ENCODE data around the gene URI1.

The URI1 gene

GRCh38 chr19:29971648-29972047, 29.6 kb downstream of the URI1 start:
- no peak for DNase-seq

GRCh38 chr19:29974701-29975100, 32.7 kb downstream of the URI1 start:
- DNase-seq, result no peak

GRCh38 chr19:29976151-29976943, 34.3 kb downstream of the URI1 start:
- no peak for DNase-seq

GRCh38 chr19:29978080-29978479, 36.0 kb downstream of the URI1 start:
- no peak for DNase-seq

GRCh38 chr19:29983568-29983967, 41.5 kb downstream of the URI1 start:
- no peak for DNase-seq

- DNase-seq, result no peak
These were observed 43.2 kb downstream of the URI1 start for GRCh38 chr19:29985196-29985595.

GRCh38 chr19:29988351-29988750, 46.3 kb downstream of the URI1 start:
- no peak for DNase-seq

- DNase-seq, result no peak
These were observed 50.3 kb downstream of the URI1 start for GRCh38 chr19:29992233-29992867.

- no peak for DNase-seq
These were observed 57.5 kb downstream of the URI1 start for GRCh38 chr19:29999490-29999889.

GRCh38 chr19:30000862-30001261, 58.8 kb downstream of the URI1 start:
- DNase-seq, result no peak

GRCh38 chr19:30001301-30001700, 59.3 kb downstream of the URI1 start:
- DNase-seq, result no peak

GRCh38 chr19:30001791-30002190, 59.8 kb downstream of the URI1 start:
- DNase-seq, result no peak

GRCh38 chr19:30003866-30004265, 61.8 kb downstream of the URI1 start:
- DNase-seq, result no peak

- no peak for DNase-seq
These were observed 62.4 kb downstream of the URI1 start for GRCh38 chr19:30004403-30004802.

GRCh38 chr19:30006207-30006606, 64.2 kb downstream of the URI1 start:
- DNase-seq, result no peak

GRCh38 chr19:30008169-30008568, 66.1 kb downstream of the URI1 start:
- DNase-seq, result no peak

- DNase-seq, result no peak
These were observed 67.0 kb downstream of the URI1 start for GRCh38 chr19:30009013-30009412.

GRCh38 chr19:30011051-30011578, 69.1 kb downstream of the URI1 start:
- DNase-seq, result no peak

- DNase-seq, result no peak
These were observed 72.7 kb downstream of the URI1 start for GRCh38 chr19:30014770-30015169.

GRCh38 chr19:30017172-30017571, 75.1 kb downstream of the URI1 start:
- no peak for DNase-seq

GRCh38 chr19:30020189-30020588, 78.2 kb downstream of the URI1 start:
- no peak for DNase-seq

GRCh38 chr19:30022659-30023058, 80.6 kb downstream of the URI1 start:
- no peak for DNase-seq

GRCh38 chr19:30023330-30023729, 81.3 kb downstream of the URI1 start:
- DNase-seq, result no peak

GRCh38 chr19:30024091-30024490, 82.1 kb downstream of the URI1 start:
- DNase-seq, result no peak

All from stimulated activated CD4-positive, alpha-beta T cell treated with anti-CD3 and anti-CD28 coated beads, Interleukin-12 subunit alpha, Interleukin-12 subunit beta, amount 100 ng/mL, for 4 hours (primary cell).